GDM1 (cell line): Measurements from ENCODE around the gene DDX24.

Experiments used
- DNase-seq: peaks from one replicate; lab custom pipeline; 2025; lab: John Stamatoyannopoulos, UW

DDX24 gene

DNA sequence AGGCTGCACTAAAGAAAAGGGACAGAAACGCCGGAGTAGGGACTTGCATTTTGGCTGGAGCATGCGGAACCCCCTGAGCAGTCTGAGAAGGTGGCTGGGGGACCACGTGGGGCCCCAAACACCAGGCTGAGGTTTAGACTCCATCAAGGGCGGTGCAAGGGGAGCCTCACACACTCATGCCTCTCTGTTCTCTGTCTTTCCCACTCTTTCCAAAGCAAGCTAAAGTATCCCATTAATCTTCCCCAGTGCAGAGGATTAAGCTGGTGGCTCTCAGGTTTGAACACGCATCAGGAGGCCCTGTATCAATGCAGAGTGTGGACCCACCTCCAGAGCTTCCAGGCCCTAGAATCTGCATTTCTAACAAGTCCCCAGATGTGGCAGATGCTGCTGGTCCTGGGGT is 70.4 kb downstream of the DDX24 start:
- no peak for DNase-seq

- no peak for DNase-seq
These were observed 71.2 kb downstream of the DDX24 start for GRCh38 chr14:94009767-94010166.

DNA sequence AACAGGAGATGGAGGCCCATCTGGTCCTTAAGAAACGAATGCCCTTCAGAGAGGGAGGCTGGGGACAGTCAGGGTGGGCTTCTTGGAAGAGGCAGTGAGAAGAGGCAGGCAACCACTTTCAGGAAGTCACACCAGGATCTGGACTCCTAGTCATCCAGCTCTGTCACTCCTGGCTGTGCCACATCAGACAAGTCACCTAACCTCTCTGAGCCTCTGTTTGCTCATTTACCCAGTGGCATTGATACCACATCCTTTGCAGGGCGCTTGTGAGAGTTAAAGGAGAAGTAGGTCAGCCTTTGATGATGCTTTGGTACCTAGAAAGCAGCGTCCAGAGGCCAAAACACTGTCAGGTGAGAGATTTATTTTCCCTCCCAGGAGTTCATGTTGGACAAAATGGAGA is 72.8 kb downstream of the DDX24 start:
- no peak for DNase-seq

DNA sequence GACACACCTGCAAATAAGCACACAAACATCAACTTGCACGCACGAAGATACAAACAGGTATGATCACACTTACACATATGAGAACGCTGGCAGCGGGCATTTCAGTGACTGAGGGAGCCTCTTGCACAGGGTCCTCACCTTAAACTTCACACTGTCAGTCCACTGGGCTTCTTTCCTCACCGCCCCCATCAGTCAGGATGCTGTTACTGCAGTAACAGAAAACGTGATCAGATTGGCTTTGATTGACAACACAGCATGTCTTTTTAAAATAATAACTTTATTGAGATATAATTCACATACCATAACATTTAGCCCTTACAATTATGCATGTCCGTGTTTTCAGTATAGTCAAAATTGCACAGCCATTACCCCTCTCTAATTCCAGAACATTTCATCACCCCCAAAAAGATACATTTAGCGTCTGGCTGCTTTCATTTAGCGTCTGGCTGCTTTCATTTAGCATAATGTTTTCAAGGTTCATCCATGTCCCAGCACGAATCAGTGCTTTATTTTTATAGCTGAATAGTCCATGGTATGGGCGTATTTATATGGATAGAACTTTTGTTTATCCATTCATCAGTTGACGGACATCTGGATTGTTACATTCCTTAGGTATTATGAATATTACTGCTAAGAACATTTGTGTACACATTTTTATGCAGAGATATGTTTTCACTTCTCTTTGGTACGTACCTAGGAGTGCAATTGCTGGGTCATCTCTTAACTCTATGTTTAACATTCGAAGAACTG is 75.5 kb downstream of the DDX24 start:
- no peak for DNase-seq

DNA sequence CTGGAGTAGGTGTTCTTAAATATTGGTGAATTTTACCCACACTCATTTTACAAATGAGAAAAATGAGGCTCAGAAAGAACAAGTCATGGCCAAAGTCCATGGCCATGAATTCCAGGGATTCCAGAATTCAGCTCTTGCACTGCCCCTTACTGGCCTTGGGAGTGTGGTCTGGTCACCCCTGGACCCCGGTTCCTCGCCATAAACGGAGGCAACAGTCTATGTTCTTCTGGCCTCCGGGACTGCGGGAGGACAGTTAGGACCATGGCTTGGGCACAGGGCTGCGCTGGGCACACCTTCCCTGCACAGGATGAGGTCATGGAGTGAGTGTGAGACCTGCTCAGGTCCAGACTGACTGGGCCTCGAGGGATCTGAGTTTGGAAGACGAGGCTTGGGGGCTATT is 77.0 kb downstream of the DDX24 start:
- no peak for DNase-seq

DNA sequence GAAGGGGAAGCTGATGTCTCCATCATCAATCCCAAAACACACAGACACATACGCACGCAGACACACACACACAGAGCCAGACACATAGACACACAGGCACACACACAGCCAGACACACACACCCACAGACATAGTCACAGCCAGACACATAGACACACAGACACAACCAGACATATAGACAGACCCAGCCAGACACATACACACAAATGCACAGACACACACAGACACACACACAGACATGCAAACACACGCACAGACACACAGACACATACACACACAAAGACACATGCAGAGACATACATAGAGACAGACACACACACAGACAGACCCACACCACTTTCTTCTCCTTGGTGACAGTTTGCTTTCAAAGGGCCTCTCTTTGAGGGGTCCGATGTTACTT is 77.6 kb downstream of the DDX24 start:
- no peak for DNase-seq

- DNase-seq: peak; percentile 52
These were observed 79.3 kb downstream of the DDX24 start for GRCh38 chr14:94001501-94002396.

DNA sequence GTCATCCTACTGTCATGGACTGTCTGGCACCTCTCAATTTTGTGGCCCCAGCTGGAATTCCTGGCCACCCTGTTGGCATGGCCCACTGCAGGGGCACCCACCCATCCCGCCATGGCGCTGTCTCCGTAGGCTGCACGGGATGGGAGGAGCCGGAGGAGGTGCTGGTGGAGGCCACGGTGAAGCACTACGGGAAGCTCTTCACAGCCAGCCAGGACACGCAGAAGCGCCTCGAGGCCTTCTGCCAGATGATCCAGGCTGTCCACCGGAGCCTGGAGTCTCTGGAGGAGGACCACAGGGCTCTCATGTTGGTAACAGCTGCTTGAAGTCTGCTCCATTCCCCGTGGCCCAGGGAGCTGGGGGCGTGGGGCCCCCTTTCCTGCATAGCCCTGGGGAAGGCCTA is 80.0 kb downstream of the DDX24 start:
- no peak for DNase-seq

DNA sequence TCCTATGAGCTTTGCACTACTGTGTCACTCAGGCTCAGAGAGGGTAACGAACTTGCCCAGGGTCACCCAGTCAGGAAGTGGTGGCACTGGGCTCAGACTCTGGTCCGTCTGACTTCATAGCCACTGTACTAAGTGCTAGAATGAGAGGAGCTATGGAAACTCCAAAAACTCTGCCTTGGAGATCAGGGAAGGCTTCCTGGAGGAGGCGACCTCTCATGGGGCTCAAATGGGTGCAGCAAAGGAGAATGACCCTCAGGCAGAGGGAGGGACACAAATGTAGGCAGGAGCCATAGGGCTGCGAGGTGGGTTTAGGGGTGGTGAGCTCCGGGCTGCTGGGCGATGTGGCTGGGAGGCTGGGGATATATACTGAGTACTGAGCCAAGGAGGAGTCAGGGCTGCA is 80.7 kb downstream of the DDX24 start:
- DNase-seq: no peak

- no peak for DNase-seq
These were observed 81.4 kb downstream of the DDX24 start for GRCh38 chr14:93999573-93999972.

- no peak for DNase-seq
These were observed 82.1 kb downstream of the DDX24 start for GRCh38 chr14:93998871-93999403.
